GM18951 (cell line): ENCODE results near the gene COL25A1.
"Not testable (repeated sequence)": the region's sequence is repeated elsewhere in the genome, so short reads cannot be mapped to it uniquely, and the experiment has no call there.

Source experiments
- POLR2A ChIP-seq: IDR thresholded peaks from 4 replicates; pipeline ENCODE4 v1.6.1; 2011; ENCODE audit warnings: mild to moderate bottlenecking; ENCODE audit not compliant: insufficient read length, insufficient read depth; ENCODE audit errors: extremely low read depth
- in situ Hi-C: fragments of 300-500 bp; cut with MboI; formaldehyde crosslinking; loops from one replicate; pipeline ENCODE4 v1.12.0; 2022; ENCODE audit warnings: low sequenced_read_pairs, mixed read lengths, inconsistent platforms; ENCODE audit not compliant: unreplicated experiment

COL25A1 gene

DNA sequence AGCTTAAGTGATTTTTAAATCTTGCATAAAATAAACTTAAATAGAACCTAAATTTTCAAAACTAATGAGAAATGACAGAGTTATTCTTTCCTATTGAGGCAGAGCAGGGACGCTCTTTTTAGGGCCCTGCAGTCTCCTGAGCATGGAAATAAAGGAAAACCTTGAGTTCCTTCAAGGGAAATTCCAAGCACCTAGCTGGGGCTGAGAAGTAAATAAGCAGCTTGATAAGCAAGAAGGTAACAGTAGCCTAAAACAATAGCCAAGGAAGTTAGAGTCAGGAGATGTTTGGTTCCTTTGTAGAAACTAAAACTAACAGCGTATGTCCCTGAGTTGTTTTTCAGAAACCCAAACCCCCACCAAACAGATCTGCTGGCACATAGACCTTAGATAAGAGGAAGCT, 174.6 kb downstream of the COL25A1 start:
- TF ChIP-seq POLR2A, result no peak
- in situ Hi-C loops, result no loop called here

DNA sequence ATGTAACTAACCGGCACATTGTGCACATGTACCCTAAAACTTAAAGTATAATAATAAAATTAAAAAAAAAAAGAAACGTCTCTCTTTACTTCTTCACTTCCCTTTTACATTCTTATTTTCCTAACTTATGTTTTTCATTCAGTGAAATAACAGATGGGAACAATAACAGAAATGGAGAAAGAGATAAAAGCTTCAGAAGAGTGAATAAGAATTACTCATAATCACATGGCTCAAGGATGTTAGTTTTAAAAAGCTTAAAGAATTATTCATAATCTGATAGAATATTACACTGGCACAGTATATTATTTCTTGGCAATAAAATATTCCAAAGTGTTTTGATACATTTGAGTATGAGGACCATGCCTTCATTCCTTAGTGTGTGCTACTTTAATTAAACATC, 175.6 kb downstream of the COL25A1 start:
- TF ChIP-seq POLR2A, result no peak
- in situ Hi-C loops, result no loop called here

DNA sequence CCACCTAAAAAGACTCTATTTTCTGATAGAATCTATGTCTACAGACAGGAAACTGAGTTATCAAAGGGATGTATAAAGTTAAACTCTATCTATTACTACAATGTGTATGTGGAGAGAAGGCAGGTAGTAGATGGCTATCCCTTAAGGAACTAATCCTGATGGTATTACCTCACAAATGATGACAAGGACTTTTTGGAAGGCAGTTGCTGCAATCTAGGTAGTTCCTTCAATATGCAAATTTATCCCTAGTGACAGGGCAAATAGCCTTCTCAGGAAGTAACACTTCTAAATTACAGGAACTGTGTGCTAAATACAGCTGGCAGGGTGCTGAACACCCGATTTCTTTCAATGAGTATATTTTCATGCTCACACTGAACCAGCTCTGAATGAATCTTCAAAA, 177.4 kb downstream of the COL25A1 start:
- no peak for TF ChIP-seq POLR2A
- in situ Hi-C loops, result no loop called here

DNA sequence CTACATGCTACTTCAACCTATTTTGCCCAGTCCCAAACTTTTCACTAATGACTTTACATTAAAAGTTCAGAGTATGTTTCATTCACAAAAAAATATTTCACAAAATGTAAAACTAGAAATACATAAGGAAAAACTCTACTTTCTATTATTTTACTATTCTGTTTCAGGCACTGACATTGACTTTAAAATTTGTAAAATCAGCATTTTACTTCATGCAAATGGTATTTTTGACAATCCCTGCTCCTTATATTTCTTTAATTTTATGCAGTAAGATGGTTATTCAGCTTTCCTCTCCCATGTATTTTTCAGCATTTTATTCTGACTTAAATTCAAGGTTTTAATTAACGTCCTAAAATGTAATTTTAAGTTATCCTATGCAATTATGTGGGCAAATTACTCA, 178.5 kb downstream of the COL25A1 start:
- in situ Hi-C loops, result no loop called here
- TF ChIP-seq POLR2A, result no peak

DNA sequence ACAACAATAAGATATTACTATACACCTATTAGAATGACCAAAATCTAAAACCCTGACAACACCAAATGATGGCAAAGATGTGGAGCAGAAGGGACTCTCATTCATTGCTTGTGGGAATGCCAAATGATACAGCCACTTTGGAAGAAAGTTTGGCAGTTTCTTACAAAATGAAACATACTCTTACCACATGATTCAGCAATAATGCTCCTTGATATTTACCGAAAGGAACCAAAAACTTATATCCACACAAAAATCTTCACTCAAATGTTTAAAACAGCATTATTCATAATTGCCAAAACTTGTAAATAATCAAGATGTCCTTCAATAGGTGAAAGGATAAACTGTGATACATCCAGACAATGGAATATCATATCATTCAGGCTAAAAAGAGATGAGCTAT, 180.9 kb downstream of the COL25A1 start:
- in situ Hi-C loops, result no loop called here
- no peak for TF ChIP-seq POLR2A

DNA sequence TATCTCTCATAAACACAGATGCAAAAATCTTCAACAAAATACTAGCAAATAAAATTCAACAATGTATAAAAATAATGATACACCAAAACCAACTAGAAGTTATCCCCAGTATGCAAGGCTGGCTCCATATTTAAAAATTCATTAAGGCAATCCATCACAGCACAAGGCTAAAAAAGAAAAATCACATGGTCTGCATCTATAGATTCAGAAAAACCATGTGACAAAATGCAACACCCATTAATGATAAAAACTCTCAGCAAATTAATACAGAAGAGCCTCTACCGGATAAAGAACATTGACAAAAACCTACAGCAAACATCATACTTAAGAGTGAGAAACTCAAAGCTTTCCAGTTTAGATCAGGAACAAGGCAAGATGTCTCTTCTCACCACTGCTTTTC, 182.6 kb downstream of the COL25A1 start:
- in situ Hi-C loops, result no loop called here

DNA sequence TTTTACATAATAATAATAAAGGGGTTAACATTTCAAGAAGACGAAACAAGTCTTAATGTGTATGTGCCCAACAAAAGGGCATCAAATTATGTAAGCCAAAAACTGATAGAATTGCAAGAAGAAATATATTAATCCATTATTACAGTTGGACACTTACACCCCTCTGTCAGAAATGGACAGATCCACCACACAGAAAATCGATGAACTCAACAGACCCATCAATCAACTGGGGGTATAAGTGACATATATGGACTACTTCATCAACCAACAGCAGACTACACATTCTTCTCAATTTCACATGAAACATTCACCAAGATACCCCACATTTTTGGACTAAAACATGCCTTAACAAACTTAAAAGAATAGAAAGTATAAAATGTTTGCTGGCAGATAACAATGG, 183.8 kb downstream of the COL25A1 start:
- TF ChIP-seq POLR2A, result no peak
- in situ Hi-C loops, result no loop called here

More for the DNA sequence above, 182.6 kb downstream of the COL25A1 start:
- TF ChIP-seq POLR2A, result no peak

DNA sequence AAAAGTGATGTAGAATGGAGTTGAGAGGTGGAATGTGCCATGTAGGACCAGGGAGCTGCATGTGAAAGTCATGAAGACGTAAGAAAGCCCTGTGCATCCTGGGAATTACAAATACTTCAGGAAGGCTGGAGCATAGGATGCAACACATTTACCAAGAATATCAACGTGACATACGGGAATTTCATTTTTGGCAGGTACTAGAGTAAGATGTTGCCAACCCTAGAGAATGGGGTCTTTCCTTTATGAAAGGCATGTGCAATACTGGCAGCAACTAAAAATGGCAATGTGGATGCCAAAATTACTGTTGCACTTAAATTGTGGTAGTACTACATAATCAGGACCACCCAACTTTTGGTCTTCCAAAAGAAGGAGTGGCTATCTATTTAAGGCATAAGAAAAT, 188.0 kb downstream of the COL25A1 start:
- in situ Hi-C loops, result no loop called here
- no peak for TF ChIP-seq POLR2A

DNA sequence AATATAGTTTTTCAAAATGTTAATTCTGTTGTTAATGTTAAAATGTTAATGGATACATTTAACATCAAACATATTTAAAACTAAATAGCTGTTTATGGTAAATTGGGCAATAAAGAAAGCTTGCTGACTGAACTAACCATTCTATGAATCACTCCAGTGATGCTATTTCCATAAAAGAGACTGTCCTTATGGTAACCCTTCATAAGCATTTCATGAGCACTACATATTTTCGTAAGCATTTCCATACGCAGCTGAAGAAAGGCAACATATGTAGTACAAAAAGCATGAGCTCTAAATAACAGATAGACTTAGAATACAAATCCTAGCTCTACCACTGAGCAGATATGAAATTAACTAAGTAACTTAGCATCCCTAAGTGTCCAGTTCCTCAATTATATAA, 188.9 kb downstream of the COL25A1 start:
- in situ Hi-C loops, result no loop called here
- no peak for TF ChIP-seq POLR2A

DNA sequence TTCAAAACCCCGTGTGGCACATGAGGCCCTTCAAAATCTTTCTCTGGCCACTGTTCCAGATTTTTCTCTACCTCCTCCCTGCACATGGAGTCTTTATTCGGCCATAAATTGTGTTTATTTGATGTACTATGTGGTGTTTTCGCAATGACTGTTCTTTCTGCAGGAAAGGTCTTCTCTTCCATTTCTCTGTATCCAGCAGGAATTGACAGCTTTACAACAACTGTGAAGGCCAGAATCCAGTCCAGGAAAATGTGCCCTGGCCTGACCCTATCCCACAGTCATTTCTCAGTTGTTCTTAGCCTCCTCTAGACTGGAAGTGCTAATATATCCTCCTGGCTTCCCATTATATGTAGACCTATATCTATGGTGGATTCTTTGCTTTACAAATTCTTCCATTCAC, 191.4 kb downstream of the COL25A1 start:
- no peak for TF ChIP-seq POLR2A

DNA sequence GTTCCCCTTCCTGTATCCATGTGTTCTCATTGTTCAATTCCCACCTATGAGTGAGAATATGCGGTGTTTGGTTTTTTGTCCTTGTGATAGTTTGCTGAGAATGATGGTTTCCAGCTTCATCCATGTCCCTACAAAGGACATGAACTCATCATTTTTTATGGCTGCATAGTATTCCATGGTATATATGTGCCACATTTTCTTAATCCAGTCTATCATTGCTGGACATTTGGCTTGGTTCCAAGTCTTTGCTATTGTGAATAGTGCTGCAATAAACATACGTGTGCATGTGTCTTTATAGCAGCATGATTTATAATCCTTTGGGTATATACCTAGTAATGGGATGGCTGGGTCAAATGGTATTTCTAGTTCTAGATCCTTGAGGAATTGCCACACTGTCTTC, 194.2 kb downstream of the COL25A1 start:
- in situ Hi-C loops, result not testable (repeated sequence)

More for the DNA sequence above, 191.4 kb downstream of the COL25A1 start:
- in situ Hi-C loops, result no loop called here

DNA sequence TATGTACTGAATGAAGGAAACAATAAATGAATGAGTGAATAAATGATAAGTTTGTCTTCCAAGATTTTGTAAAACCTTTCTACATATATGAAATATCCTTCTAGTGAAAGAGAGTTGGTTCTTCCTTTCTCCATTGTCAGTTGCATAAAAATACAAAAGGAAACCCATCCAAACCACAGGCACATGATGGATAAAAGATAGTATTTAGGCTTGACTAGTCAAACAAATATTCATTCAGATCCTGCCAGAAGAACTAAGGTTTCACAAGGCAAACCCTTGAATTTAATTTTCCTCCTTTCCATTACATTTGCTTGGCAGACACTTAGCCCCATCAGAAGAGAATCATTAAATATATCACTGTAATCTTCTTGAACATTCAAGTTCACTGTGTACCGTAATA, 208.4 kb downstream of the COL25A1 start:
- no peak for TF ChIP-seq POLR2A
- in situ Hi-C loops, result no loop called here

DNA sequence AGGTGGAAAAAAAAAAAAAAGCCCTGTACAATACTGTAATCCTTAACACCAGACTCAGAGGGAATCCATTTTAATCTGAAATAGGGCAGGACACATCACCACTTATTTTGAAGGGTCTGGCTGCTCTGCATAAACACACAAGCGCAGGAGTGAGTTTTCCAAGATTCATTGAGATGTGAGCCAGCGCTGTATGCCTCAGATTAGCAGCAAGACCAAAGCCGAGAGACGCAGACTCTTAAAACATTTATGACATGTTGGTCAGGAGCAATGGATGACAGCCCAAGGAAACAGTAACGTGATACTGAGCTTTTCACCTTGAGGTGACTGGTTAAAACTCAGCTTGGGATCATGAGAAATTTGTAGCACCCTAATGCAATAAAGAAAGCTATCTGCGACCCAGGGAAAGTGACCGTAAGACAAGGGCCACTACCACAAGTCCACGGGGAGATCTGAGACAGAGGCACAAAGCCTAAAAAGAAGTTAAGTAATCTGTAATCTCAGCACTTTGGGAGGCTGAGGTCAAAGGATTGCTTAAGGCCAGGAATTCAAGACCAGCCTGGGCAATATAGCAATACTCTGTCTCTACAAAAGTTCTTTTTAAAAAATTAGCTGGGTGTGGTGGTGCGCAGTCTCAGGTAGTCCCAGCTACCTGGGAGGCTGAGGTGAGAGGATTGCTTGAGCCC, 210.6 kb downstream of the COL25A1 start:
- in situ Hi-C loops, result no loop called here
- no peak for TF ChIP-seq POLR2A

DNA sequence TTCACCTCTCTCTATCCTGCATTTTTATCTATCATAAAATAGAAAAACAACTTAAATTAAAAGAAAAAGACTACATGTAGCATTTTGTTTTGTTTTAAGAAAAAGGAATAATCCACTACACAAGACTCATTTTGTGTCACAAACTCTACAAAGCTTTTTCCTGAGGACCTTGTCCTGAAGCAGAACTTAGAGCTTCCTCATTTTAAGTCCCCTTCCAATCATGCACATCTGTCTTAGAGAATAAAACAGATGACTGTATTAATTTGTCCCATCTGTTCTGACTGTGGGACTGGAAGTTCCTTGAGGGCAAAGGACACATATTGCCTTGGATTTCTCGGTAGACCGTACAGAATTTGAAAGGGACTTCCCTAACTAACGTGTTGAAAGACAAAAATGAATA, 218.5 kb downstream of the COL25A1 start:
- no peak for TF ChIP-seq POLR2A
- in situ Hi-C loops, result no loop called here

DNA sequence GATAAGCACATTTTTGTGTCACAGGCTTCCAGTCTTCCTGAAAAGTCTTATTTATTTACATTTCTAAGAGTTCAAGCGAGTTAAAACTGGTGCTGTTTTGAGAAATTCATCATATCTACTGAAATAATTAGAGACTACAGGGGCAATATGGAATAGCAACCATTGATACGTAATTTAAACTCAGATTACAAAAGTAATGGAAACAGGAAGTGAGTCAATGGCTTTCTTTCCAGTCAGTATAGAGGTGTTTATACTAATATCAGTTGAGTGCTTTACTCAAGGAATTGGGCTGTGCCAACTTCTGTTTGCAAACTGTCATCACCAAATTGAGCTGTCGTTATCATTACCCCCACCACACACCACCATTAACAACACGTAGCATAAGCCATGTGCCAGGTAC, 222.7 kb downstream of the COL25A1 start:
- in situ Hi-C loops, result no loop called here
- no peak for TF ChIP-seq POLR2A
